BE2C (cell line): ENCODE data around the gene DENND1A.

ENCODE experiments used
- DNase-seq: peaks from one replicate; pipeline ENCODE4 v3.0.0-alpha.2; 2020
- H3K27me3 ChIP-seq: fragments of 250-450 bp; sonication (Bioruptor Pico); 2 replicates; pipeline ENCODE4 v1.5.1; 2020; ENCODE audit warnings: mild to moderate bottlenecking
- H3K36me3 ChIP-seq: fragments of 250-450 bp; sonication (Bioruptor Pico); 2 replicates; pipeline ENCODE4 v1.5.1; 2020; ENCODE audit warnings: mild to moderate bottlenecking
- H3K4me1 ChIP-seq: fragments of 250-450 bp; sonication (Bioruptor Pico); 2 replicates; pipeline ENCODE4 v1.5.1; 2020
- H3K4me3 ChIP-seq: 2 replicates; pipeline ENCODE4 v1.5.1; 2011; ENCODE audit warnings: low read depth, low read length
- H3K9me3 ChIP-seq: fragments of 250-450 bp; sonication (Bioruptor Pico); 2 replicates; pipeline ENCODE4 v1.5.1; 2020
- TF ChIP-seq, protein P1 (sequence below): IDR thresholded peaks from 2 replicates; pipeline ENCODE4 v1.5.1; 2012; ENCODE audit warnings: mild to moderate bottlenecking, low read depth, low read length

DENND1A gene

DNA sequence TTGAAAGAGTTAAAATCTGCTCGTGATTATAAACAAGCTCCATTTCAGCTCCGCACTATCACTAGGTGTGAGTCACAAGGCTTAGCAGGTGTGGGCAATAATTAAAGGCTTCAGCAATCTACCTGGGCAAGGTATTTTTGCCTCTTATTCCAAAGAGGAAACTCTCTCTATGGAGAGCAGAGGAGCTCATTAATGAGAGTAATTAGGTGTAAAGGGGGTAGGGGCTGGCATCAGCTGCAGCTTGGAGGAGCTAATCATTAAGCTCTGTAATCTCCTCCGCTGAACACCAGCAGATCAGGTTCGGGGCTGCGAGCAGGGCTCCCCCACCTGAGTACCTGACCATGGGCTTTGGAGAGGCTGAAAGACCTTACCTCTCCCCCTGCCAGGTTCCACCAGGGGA is 444.7 kb downstream of the DENND1A start:
- Histone ChIP-seq H3K9me3 (no peaks in the 10 kb centered on the region), H3K36me3 (no peaks in the 10 kb centered on the region), H3K4me3 (no peak overlapping the region), H3K4me1 (no peaks in the 10 kb centered on the region), H3K27me3 (no peaks in the 10 kb centered on the region)
- no peak for DNase-seq
- TF ChIP-seq, protein P1, sequence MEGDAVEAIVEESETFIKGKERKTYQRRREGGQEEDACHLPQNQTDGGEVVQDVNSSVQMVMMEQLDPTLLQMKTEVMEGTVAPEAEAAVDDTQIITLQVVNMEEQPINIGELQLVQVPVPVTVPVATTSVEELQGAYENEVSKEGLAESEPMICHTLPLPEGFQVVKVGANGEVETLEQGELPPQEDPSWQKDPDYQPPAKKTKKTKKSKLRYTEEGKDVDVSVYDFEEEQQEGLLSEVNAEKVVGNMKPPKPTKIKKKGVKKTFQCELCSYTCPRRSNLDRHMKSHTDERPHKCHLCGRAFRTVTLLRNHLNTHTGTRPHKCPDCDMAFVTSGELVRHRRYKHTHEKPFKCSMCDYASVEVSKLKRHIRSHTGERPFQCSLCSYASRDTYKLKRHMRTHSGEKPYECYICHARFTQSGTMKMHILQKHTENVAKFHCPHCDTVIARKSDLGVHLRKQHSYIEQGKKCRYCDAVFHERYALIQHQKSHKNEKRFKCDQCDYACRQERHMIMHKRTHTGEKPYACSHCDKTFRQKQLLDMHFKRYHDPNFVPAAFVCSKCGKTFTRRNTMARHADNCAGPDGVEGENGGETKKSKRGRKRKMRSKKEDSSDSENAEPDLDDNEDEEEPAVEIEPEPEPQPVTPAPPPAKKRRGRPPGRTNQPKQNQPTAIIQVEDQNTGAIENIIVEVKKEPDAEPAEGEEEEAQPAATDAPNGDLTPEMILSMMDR, result no peak

DNA sequence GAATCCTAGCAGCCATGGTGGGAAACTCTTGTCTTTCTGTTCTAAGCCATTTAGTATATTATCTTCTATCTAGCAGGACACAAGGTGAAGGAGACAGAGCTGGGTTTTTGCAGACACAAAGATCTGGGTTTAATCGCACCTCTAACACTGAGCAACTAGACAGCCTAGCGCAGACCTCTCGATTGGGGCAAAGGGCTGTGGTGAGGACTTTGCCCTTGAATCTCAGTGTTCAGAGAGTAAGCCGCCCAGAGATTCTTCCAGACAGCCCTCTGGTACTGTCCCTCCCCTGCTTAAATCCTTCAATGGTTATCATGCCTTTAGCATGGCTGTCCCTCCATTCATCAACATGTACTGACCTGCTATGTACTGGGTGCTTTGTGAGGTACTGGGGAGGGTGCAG is 445.8 kb downstream of the DENND1A start:
- Histone ChIP-seq H3K4me3 (no peak overlapping the region), H3K27me3 (no peaks in the 10 kb centered on the region), H3K9me3 (no peaks in the 10 kb centered on the region), H3K4me1 (no peaks in the 10 kb centered on the region), H3K36me3 (no peaks in the 10 kb centered on the region)
- TF ChIP-seq, protein P1, result no peak
- no peak for DNase-seq

DNA sequence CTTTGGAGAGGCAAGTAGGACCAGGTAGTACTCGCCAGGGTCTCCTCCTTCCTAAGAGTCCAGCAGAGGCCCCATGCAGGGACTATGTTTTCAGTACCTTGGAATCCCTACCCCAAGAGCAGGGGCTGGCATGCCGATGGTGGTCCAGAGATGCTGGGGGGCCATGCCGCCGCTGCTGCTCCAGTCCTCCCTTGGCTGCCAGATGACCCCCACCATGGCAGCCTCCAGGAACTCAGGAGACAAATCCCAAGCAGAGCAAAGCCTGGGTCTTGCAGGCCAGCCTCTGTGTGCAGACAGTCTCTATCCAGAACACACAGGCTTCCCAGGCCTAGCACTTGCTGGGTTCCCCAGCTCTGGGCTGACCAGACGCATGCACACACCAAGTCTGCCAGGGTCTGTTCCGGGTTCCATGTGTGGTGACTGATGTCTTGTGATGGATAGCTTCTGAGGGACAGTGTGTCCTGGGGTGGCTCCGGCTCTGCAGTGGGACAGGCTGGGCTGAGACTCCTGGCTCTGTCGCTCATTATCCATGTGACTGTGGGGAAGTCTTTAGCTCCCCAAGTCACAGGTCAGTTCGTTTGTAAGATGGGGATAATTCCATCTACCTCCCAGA is 446.6 kb downstream of the DENND1A start:
- Histone ChIP-seq H3K36me3 (no peaks in the 10 kb centered on the region), H3K27me3 (no peaks in the 10 kb centered on the region), H3K9me3 (no peaks in the 10 kb centered on the region), H3K4me1 (no peaks in the 10 kb centered on the region), H3K4me3 (no peak overlapping the region)
- TF ChIP-seq, protein P1, result no peak
- no peak for DNase-seq

DNA sequence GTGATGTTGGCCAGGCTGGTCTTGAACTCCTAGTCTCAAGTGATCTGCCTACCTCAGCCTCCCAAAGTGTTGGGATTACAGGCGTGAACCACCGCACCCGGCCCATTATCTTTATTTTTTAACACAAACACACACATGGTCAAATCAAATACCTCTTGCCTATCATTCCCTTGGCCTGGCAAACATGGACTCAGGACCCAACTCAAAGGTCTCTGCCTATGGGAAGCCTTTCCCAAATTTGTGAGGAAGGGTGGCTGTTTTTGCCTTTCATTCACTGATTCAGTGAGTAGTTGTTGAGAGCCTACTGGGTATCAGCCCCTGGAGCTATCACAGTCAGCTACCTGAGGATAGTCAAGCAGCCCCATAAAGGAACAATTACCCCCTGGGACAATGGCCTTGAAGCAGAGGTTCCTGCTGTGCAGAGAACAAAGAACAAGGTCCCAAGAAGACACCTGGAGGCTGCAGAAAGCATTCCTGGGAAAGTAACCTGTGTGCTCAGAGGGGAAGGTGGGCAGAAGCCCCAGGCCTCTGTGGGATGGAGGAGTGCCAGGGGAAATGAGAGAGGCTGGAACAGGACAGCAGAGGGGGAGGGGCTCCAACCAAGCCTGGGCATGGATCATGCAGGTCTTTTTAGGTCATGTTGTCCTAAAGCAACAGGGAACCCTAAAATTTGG is 447.5 kb downstream of the DENND1A start:
- Histone ChIP-seq H3K4me3 (no peak overlapping the region), H3K4me1 (no peaks in the 10 kb centered on the region), H3K9me3 (no peaks in the 10 kb centered on the region), H3K27me3 (no peaks in the 10 kb centered on the region), H3K36me3 (no peaks in the 10 kb centered on the region)
- TF ChIP-seq, protein P1, result no peak
- DNase-seq, result no peak

- Histone ChIP-seq H3K36me3 (no peaks in the 10 kb centered on the region), H3K4me1 (no peaks in the 10 kb centered on the region), H3K27me3 (no peaks in the 10 kb centered on the region), H3K4me3 (no peak overlapping the region), H3K9me3 (no peaks in the 10 kb centered on the region)
- DNase-seq, result no peak
- TF ChIP-seq, protein P1, result no peak
These were observed 448.6 kb downstream of the DENND1A start for GRCh38 chr9:123481209-123481865.

GRCh38 chr9:123480791-123481190 is 449.1 kb downstream of the DENND1A start:
- no peaks in the 10 kb centered on the region for H3K27me3 ChIP-seq
- no peak overlapping the region for H3K4me3 ChIP-seq
- H3K36me3 ChIP-seq, result no peaks in the 10 kb centered on the region
- TF ChIP-seq, protein P1, result no peak
- DNase-seq, result no peak
- no peaks in the 10 kb centered on the region for H3K9me3 ChIP-seq
- H3K4me1 ChIP-seq, result no peaks in the 10 kb centered on the region
